Measurements from ENCODE around the gene PPP1R1C.
"Not testable (repeated sequence)": the region's sequence is repeated elsewhere in the genome, so short reads cannot be mapped to it uniquely, and the experiment has no call there.

PPP1R1C gene

GRCh38 chr2:181985632-181986205 is at the start of gene PPP1R1C:
Gene PPP1R1C, plus strand, starts transcription at chr2:181985853. Its CDS starts 258 bp downstream, at chr2:181986111.
- DNase-seq: peak; percentile 10 to 64

- peak in 1 of 2 donors; percentile 17 for DNase-seq
Measured at GRCh38 chr2:181937473-181937872, 48.2 kb upstream of the PPP1R1C start.

GRCh38 chr2:181943411-181944124 is 42.1 kb upstream of the PPP1R1C start:
- DNase-seq: no peak

GRCh38 chr2:181944164-181944913 is 41.3 kb upstream of the PPP1R1C start:
- no peak for DNase-seq

GRCh38 chr2:181944914-181945291 is 40.8 kb upstream of the PPP1R1C start:
- DNase-seq: no peak

GRCh38 chr2:181946444-181947127 is 39.1 kb upstream of the PPP1R1C start:
- DNase-seq: no peak

- no peak for DNase-seq
Measured at GRCh38 chr2:181947273-181947672, 38.4 kb upstream of the PPP1R1C start.

- DNase-seq: no peak
Measured at GRCh38 chr2:181948227-181948626, 37.4 kb upstream of the PPP1R1C start.

GRCh38 chr2:181949047-181949446 is 36.6 kb upstream of the PPP1R1C start:
- DNase-seq: no peak

GRCh38 chr2:181952404-181953226 is 33.0 kb upstream of the PPP1R1C start:
- DNase-seq: no peak

GRCh38 chr2:181953881-181954537 is 31.6 kb upstream of the PPP1R1C start:
- DNase-seq: peak in 1 of 2 donors; percentile 9

- DNase-seq: no peak
Measured at GRCh38 chr2:181954538-181954883, 31.1 kb upstream of the PPP1R1C start.

GRCh38 chr2:181955010-181955409 is 30.6 kb upstream of the PPP1R1C start:
- no peak for DNase-seq

GRCh38 chr2:181955866-181956265 is 29.8 kb upstream of the PPP1R1C start:
- not testable (repeated sequence) for DNase-seq

- DNase-seq: no peak
Measured at GRCh38 chr2:181957668-181958067, 28.0 kb upstream of the PPP1R1C start.

- DNase-seq: no peak
Measured at GRCh38 chr2:181958726-181959125, 26.9 kb upstream of the PPP1R1C start.

GRCh38 chr2:181959508-181959907 is 26.1 kb upstream of the PPP1R1C start:
- DNase-seq: no peak

GRCh38 chr2:181961167-181961566 is 24.5 kb upstream of the PPP1R1C start:
- DNase-seq: not testable (repeated sequence)

GRCh38 chr2:181962142-181962541 is 23.5 kb upstream of the PPP1R1C start:
- DNase-seq: no peak

GRCh38 chr2:181970160-181970794 is 15.4 kb upstream of the PPP1R1C start:
- DNase-seq: no peak

GRCh38 chr2:181971032-181971431 is 14.6 kb upstream of the PPP1R1C start:
- DNase-seq: no peak
